Measurements from ENCODE around the gene SLC22A8. TPM values are rescaled to one million over a fixed set of nuclear protein-coding genes. Genes with fewer than 3 reads are reported as not detected.

SLC22A8 gene
- total RNA-seq, 1 experiment from 2014 or later = not detected

- Histone ChIP-seq H3K36me3 (ENCODE audit: control insufficient read depth, insufficient read depth, low read length) (no peaks in the 10 kb centered on the region), H3K4me3 (ENCODE audit: low read depth in 2 of 2, low read length in 2 of 2) (no peak overlapping the region), H3K9me3 (ENCODE audit: control insufficient read depth, insufficient read depth, low read depth, low read length) (no peaks in the 10 kb centered on the region), H3K4me1 (ENCODE audit: control insufficient read depth, insufficient read depth, low read length) (no peaks in the 10 kb centered on the region), H3K27ac (ENCODE audit: low read length) (no peak overlapping the region), H3K27me3 (ENCODE audit: control insufficient read depth, insufficient read depth, low read length) (no peaks in the 10 kb centered on the region)
- TF ChIP-seq, protein P1, sequence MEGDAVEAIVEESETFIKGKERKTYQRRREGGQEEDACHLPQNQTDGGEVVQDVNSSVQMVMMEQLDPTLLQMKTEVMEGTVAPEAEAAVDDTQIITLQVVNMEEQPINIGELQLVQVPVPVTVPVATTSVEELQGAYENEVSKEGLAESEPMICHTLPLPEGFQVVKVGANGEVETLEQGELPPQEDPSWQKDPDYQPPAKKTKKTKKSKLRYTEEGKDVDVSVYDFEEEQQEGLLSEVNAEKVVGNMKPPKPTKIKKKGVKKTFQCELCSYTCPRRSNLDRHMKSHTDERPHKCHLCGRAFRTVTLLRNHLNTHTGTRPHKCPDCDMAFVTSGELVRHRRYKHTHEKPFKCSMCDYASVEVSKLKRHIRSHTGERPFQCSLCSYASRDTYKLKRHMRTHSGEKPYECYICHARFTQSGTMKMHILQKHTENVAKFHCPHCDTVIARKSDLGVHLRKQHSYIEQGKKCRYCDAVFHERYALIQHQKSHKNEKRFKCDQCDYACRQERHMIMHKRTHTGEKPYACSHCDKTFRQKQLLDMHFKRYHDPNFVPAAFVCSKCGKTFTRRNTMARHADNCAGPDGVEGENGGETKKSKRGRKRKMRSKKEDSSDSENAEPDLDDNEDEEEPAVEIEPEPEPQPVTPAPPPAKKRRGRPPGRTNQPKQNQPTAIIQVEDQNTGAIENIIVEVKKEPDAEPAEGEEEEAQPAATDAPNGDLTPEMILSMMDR (IDR thresholded peaks at IDR 0.05) = no peak
- TF ChIP-seq SIN3A (IDR thresholded peaks at IDR 0.05; ENCODE audit: borderline replicate concordance, insufficient read depth, low read depth, low read length) = no peak
- TF ChIP-seq, protein P2, sequence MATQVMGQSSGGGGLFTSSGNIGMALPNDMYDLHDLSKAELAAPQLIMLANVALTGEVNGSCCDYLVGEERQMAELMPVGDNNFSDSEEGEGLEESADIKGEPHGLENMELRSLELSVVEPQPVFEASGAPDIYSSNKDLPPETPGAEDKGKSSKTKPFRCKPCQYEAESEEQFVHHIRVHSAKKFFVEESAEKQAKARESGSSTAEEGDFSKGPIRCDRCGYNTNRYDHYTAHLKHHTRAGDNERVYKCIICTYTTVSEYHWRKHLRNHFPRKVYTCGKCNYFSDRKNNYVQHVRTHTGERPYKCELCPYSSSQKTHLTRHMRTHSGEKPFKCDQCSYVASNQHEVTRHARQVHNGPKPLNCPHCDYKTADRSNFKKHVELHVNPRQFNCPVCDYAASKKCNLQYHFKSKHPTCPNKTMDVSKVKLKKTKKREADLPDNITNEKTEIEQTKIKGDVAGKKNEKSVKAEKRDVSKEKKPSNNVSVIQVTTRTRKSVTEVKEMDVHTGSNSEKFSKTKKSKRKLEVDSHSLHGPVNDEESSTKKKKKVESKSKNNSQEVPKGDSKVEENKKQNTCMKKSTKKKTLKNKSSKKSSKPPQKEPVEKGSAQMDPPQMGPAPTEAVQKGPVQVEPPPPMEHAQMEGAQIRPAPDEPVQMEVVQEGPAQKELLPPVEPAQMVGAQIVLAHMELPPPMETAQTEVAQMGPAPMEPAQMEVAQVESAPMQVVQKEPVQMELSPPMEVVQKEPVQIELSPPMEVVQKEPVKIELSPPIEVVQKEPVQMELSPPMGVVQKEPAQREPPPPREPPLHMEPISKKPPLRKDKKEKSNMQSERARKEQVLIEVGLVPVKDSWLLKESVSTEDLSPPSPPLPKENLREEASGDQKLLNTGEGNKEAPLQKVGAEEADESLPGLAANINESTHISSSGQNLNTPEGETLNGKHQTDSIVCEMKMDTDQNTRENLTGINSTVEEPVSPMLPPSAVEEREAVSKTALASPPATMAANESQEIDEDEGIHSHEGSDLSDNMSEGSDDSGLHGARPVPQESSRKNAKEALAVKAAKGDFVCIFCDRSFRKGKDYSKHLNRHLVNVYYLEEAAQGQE (IDR thresholded peaks at IDR 0.05; ENCODE audit: insufficient read depth in 1 of 2, low read depth in 2 of 2, low read length in 1 of 2) = no peak
- no peak for TF ChIP-seq TCF7L2 (IDR thresholded peaks at IDR 0.05; ENCODE audit: low read depth, low read length)
- TF ChIP-seq POLR2AphosphoS5 (IDR thresholded peaks at IDR 0.05; ENCODE audit: low read depth, low read length) = no peak
- intact Hi-C loops (cut with micrococcal nuclease; ENCODE audit: unreplicated experiment) = no loop called here
- no TSS peak for BruUV-seq (replicated peaks)
- ATAC-seq (no peak), DNase-seq (ENCODE audit: low read depth, low spot score) (no peak)
- in situ Hi-C loops (cut with HindIII; ENCODE audit: low pct_unique_long_range_greater_than_20kb, low sequenced_read_pairs) = no loop called here
- CTCF ChIA-PET = interaction anchor here (1.3 kb wide), 1 partner anchor 93 kb away, joined by 3 read pairs; no protein-coding TSS in a partner anchor
- POLR2A ChIA-PET = no interaction called here
These were observed 16.5 kb downstream of the SLC22A8 start for GRCh38 chr11:62999156-62999555.

DNA sequence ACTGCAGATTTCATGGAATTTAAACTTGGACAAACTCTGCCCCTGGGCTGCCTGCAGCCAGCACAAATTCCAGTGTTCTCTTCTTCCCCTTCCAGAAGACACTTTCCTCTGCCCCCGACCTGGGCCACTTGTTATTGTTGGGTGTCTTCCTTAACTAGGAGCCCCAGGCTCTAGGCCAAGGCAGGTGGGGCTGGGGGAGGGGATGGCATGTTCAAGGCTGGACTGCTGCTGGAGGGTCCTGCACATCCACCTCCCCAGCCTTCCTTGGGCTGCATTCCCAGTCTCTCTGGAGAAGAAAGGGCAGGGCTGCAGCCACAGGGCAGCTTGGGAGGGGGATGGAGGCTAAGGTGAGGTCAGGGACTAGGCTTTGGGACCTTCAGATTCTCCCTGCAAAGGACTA is 19.4 kb downstream of the SLC22A8 start:
- Histone ChIP-seq H3K27me3 (ENCODE audit: control insufficient read depth, insufficient read depth, low read length) (no peaks in the 10 kb centered on the region), H3K27ac (ENCODE audit: low read length) (no peak overlapping the region), H3K4me3 (ENCODE audit: low read depth in 2 of 2, low read length in 2 of 2) (no peak overlapping the region), H3K36me3 (ENCODE audit: control insufficient read depth, insufficient read depth, low read length) (no peaks in the 10 kb centered on the region), H3K4me1 (ENCODE audit: control insufficient read depth, insufficient read depth, low read length) (no peaks in the 10 kb centered on the region), H3K9me3 (ENCODE audit: control insufficient read depth, insufficient read depth, low read depth, low read length) (no peaks in the 10 kb centered on the region)
- intact Hi-C loops (cut with micrococcal nuclease; ENCODE audit: unreplicated experiment) (no loop called here), in situ Hi-C loops (cut with HindIII; ENCODE audit: low pct_unique_long_range_greater_than_20kb, low sequenced_read_pairs) (no loop called here)
- ATAC-seq (no peak), DNase-seq (ENCODE audit: low read depth, low spot score) (no peak)
- ChIA-PET POLR2A (no interaction called here), CTCF (no interaction called here)
- no TSS peak for BruUV-seq (replicated peaks)
- TF ChIP-seq, protein P1 (IDR thresholded peaks at IDR 0.05) = no peak
- no peak for TF ChIP-seq POLR2AphosphoS5 (IDR thresholded peaks at IDR 0.05; ENCODE audit: low read depth, low read length)
- no peak for TF ChIP-seq SIN3A (IDR thresholded peaks at IDR 0.05; ENCODE audit: borderline replicate concordance, insufficient read depth, low read depth, low read length)
- TF ChIP-seq, protein P2 (IDR thresholded peaks at IDR 0.05; ENCODE audit: insufficient read depth in 1 of 2, low read depth in 2 of 2, low read length in 1 of 2) = no peak
- no peak for TF ChIP-seq TCF7L2 (IDR thresholded peaks at IDR 0.05; ENCODE audit: low read depth, low read length)

Data from Panc1 (cell line).